IPS-11a (cell line): Measurements from ENCODE around the gene SLC22A31.
"Not testable (repeated sequence)": the region's sequence is repeated elsewhere in the genome, so short reads cannot be mapped to it uniquely, and the experiment has no call there.

Experiments
- H3K4me3 ChIP-seq: one replicate; pipeline ENCODE4 v1.5.1; 2013; ENCODE audit warnings: low read depth, low read length, control low read depth

Gene SLC22A31

DNA sequence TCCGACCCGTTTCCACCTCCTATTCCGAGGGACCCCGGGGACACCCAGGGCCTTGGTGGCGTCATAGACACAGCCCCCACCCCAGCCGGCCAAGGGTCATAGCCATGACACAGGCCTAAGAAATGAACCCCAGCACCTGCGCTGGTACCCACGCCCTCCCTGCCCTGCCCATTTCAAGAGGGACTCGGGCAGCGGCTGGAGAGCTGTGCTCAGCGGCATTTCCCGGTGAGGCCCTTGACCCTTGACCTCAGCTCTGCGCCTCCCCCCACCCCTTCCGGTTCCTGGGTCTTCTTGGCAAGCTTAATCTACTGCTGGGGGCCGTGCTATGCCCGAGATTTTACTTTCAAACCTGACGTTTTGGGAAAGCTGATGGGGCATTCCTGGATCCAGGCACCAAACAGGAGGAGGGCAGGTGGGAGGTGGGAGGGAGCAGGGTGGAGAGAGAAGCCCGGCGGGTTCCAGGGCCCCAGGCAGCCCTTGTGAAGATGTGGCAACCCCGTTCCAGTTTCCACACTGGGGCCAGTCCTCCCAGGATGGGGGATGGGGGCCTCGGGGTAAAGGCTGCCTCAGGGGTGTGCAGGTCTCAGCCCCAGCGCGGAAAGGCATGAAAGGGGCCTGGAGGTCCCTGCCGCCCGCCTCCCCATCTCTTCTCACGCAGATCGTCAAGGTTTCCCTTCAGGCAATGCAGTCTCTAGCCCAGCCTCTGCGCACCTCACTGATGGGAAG, at the start of gene SLC22A31:
Gene SLC22A31 (minus strand): TSS at position 414 of the 726 bp plus-strand sequence. CDS start 36 bp downstream, at position 378.
- peak within 1 kb of the TSS; percentile 53 for H3K4me3 ChIP-seq

DNA sequence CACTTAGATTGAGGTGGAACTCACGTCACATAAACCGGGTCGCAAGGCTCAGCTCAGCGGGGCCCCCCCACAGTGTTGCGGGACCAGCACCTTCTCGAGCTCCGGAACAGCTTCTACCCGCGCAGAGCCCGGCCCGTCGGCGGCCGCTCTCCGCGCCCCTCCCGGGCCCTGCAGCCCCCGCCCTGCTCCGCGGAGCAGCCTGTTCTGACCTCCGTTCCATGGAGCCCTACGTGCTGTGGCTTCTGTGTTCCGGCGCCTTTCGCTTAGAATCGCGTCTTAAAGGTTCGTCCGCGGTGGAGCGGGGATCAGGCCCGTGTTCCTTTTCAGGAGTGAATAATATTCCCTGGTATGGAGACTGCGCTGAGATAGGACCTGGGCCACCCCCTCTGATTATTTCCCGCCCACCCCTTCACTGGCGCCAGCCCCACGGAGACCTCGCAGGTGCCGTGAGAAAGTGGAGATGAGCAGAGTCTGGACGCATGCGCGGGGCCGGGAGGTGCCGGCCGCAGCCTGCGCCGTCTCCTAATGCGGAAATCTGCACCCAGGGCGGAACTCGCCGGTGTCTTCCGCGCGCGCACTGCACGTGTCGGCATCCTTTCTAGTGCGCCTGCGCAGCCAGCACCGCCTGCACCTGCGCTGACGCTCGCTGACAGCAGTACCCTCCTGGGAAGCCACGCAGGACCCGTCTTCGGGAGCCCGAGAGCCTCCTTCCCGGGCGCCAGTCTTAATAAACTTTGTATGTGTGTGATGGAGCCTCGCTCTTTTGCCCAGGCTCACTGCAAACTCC, 48.1 kb upstream of the SLC22A31 start:
- H3K4me3 ChIP-seq: peak overlapping the region; percentile 24

DNA sequence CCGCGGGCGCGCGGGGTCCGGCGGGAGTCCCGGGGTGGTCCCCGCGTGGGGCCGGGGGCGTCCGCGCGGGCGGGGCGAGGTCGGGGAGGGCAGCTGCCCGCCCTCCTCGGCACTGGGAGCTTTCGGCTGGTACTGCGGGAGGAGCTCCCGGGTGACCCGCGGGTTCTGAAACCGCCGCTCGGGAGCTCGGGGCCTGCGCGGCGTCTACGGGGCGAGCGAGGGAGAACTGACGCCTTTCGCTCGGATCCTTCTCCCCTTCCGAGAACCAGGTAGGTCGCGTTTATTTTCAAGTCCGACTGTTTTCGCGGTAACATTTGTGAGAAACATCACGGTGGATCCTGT, 47.4 kb upstream of the SLC22A31 start:
- H3K4me3 ChIP-seq: peak overlapping the region; percentile 24

DNA sequence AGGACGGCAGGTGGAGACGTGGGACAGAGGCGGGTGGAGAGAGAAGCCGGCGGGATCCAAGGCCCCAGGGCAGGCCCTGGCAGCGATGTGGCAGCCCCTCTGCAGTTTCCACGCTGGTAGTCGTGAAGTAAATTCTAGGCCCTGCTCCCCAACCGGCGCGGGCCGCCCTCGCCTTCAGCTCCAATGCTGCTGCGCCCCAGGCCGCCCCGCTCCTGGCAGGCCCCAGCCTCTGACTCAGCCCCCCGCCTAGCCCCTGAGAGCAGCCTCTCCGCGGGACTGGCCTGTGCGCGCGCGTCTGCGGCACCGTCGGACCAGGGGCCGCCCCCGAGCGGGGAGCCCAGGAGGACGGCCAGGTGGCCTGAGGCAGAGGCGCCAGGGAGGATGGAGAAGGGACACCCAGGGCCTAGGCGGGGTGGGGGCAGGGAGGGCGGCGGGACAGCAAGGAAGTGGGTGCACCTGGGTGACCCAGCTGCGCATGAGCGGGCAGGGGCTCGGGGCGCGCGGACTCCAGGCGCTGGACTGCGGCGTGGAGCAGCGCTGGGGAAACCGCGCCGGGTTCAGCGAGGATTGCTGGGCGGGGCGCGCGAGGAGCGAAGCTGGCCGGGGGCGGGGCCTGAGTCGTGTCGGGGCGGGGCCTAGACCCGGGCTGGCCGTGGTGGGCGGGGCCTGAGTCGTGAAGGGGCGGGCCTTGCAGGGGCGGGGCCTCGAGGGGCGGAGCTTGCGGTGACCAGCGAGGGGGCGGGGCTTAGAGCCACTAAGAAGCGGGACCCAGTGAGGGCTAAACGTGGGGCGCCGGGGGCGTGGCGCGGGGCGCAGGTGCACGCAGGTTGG, 46.8 kb upstream of the SLC22A31 start:
- H3K4me3 ChIP-seq: peak overlapping the region; percentile 30

DNA sequence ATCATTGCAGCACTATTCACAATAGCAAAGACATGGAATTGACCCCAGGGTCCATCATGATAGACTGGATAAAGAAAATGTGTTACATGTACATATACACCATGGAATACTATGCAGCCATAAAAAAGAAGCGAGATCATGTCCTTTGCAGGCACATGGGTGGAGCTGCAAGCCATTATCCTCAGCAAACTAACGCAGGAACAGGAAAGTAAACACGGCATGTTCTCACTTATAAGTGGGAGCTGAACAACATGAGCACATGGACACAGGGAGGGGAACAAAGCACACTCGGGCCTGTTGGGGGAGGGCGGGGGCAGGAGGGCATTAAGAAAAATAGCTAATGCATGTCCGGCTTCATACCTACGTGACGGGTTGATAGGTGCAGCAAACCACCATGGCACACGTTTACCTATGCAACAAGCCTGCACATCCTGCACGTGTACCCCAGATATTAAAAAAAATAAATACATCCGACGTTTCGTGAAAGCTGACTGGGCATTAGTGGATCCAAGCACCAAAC, 46.1 kb upstream of the SLC22A31 start:
- H3K4me3 ChIP-seq: peak overlapping the region; percentile 30

DNA sequence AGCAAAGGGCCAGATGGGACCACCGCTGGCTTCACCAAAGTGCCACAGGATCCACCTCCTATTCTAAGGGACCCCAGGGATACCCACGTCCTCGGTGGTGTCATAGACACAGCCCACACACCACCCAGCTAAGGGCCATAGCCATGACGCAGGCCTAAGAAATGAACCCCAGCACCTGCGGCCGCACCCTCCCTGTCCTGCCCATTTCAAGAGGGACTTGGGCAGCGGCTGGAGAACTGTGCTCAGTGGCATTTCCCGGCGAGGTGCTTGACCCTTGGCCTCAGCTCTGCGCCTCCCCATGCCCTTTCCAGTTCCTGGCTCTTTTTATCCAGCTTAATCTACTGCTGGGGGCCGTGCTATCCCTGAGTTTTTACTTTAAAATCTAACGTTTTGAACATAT, 44.4 kb upstream of the SLC22A31 start:
- no peak overlapping the region for H3K4me3 ChIP-seq

DNA sequence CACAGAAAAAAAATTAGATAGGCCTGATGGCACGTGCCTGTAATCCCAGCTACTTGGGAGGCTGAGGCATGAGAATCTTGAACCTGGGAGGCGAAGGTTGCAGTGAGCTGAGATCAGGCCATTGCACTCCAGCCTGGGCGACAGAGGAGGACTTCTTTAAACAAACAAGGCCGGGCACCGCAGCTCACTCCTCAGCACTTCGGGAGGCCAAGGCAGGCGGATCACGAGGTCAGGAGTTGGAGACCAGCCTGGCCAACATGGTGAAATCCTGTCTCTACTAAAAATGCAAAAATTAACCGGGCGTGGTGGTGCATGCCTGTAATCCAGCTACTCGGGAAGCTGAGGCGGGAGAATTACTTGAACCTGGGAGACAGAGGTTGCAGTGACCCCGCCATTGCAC, 43.9 kb upstream of the SLC22A31 start:
- not testable (repeated sequence) for H3K4me3 ChIP-seq

DNA sequence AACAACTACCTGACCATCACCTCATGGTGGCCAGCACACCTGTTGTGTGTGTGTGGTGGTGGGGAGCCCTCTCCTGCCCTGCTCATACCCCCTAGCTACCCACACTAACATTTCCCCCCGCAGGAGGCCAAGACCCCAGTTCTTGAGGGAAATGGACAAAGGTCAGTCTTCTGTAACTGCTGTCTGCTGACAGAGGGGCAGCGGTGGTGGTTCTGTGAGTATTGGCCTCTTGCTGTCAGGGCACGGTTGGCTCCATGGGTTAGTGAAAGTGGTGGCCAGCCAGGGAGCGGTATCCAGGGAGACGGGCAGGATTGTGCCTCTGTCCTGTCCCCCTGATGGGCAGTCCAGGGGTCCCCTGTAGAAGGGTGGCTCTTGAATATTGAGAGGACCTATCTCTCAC, 43.3 kb upstream of the SLC22A31 start:
- H3K4me3 ChIP-seq: no peak overlapping the region

DNA sequence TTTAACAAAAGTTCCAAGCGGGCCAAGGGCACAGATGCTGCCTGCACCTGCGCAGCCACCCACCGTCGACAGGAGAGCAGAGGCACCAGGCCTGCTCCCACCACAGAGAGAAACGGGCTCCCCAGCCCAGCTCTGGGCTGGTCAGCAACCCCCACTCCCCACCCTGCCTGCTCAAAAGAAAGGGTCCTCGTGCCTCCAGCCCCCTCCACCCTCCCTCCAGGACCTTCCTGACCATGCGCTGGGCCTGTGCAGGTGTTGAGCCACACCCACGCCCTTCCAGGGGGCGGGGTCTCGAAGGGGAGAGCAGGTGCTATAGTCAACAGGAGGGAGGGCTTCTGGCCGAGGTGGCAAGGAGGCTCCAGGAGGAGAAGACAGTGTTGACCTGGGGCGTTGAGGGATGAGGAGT, 42.5 kb upstream of the SLC22A31 start:
- no peak overlapping the region for H3K4me3 ChIP-seq

DNA sequence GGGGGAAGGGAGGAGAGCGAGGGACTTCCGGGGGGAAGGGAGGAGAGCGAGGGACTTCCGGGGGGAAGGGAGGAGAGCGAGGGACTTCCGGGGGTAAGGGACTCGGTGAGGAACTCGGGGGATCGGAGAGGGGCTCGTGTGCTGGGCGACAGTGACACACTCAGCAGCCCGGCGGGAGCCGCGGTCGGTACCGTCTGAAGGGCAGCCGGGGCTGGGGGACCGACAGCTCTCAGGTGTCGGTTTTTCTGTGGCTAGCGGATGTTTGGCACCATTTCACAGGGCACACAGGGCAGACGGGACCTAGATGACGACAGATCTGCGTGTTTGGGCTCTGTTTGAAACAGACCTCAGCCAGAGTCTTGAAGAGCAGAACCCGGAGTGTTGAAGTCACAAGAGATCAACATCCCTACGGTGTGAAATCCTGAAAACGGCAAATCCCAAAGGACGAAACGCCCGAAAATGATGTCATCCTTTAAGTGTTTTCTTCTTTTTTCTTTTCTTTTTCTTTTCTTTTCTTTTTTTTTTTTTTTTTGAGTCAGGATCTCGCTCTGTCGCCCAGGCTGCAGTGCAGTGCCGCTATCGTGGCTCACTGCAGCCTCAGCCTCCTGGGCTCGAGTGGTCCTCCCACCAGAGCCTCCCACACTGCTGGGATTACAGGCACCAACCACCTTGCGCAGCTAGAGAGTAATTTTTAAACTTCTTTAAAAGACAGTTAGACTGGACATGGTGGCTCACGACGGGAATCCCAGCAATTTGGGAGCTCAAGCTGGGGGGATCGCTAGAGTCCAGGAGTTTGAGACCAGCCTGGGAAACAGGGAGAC, 41.1 kb upstream of the SLC22A31 start:
- peak overlapping the region; percentile 89 for H3K4me3 ChIP-seq

DNA sequence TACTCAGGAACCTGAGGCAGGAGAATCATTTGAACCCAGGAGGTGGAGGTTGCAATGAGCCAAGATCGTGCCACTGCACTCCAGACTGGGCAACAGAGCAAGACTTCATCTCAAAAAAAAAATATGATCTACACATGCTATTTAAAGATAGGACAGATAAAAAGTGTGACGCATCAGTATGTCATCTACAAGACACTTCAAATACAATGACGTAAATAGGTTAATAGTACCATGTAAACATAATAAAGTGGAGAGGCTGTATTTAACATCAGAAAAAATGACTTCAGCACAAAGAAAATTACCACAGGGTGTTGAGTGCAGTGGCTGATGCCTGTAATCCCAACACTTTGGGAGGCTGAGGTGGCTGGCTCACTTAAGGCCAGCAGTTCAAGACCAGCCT, 37.4 kb upstream of the SLC22A31 start:
- H3K4me3 ChIP-seq: no peak overlapping the region

DNA sequence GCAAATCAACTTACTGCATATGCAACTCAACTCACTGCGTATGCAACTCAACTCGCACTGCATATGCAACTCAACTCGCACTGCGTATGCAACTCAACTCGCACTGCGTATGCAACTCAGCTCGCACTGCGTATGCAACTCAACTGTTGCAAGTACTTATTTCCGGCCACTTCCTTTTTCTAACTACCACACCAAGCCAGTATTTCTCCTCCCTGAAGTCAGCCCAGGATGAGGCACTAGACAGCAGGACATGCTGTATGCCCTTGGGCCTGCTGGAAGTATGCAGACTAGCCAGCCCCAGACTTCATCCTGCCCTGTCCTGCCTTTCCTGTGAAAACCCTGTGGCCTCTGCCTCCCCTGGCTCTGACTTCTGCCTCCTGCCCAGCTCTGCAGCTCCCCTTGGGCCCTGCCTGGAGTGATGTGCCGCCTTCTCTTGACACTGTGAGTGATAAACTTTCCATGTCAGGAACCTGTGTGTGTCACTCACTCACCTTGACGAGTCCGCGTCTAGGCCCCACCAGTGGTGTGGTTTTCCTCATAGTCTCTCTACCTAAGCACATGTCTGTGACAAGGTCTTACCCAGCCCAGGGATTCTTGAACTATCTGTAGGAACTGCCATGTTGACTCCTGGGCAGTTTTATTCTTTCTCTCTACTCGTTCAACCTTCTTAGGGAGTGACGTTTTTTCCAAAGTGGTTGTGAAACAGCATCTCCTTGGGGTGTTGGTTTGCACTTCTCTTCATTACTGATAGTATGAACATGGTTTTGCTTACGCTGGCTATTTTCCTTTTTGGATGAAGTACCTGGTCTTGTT, 33.5 kb upstream of the SLC22A31 start:
- no peak overlapping the region for H3K4me3 ChIP-seq

DNA sequence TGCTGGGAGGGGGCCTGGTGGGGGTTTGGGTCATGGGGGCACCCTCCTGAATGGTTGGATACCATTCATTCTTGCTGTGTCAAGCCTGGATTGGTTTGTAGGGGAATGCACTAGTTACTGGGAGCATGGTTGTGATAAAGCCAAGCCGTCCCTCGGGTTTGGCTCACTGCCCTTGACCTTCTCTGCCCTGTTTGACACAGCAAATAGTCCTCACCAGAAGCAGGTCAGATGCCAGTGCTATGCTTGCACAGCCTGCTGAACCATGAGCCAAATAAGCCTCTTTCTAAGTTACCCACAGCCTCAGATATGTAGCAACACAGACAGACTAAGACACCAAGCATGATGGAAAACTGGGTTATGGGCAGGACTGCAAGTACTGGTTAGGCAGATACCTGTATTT, 31.8 kb upstream of the SLC22A31 start:
- no peak overlapping the region for H3K4me3 ChIP-seq

DNA sequence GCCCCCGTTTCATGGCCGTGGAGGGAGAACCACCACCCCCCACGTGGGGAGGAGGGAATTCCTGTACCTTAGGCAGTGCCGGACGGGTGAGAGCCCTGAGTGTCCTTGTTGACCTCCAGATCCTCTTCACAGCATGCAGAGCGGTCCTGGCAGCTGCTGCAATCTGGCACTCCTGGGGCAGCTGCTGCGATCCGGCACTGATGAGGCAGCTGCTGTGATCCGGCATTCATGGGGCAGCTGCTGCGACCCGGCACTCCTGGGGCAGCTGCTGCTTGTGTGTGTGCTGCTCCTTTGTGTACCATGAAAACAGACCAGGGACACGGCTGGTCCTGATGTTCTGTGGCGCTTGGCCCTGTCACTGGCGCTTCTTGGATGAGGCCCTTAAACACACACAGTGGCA, 29.9 kb upstream of the SLC22A31 start:
- H3K4me3 ChIP-seq: no peak overlapping the region

DNA sequence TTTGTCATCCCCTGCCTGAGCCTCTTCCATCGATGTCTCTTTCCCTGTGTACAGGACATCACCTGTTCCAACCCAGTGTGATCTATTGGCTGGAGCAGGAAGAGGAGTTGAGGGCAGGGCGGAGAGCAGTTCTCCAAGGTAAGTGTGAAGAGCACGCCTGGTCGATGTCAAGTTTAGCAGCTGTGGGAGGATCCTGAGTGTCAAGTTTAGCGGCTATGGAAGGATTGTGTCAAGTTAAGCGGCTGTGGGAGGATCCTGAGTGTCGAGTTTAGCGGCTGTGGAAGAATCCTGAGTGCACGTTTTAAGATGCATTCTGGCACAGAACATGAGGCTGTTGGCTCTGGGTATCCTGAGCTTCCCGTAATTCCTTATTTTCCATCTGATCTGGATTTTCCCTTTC, 24.3 kb upstream of the SLC22A31 start:
- no peak overlapping the region for H3K4me3 ChIP-seq

DNA sequence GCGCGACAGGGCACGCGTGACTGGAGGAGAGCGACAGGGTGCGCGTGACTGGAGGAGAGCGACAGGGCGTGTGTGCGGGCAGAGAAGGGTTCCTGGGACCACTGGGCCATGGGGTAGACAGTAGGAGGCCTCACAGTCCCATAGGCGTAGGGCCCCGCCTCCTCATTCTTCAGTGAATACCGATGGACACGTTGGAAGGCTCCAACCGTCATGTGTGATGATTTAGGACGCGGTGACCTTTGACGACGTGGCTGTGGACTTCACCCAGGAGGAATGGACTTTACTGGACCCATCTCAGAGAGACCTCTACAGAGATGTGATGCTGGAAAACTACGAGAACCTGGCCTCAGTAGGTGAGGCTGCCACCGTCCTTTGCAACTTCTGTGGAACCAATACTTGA, 22.6 kb upstream of the SLC22A31 start:
- no peak overlapping the region for H3K4me3 ChIP-seq

DNA sequence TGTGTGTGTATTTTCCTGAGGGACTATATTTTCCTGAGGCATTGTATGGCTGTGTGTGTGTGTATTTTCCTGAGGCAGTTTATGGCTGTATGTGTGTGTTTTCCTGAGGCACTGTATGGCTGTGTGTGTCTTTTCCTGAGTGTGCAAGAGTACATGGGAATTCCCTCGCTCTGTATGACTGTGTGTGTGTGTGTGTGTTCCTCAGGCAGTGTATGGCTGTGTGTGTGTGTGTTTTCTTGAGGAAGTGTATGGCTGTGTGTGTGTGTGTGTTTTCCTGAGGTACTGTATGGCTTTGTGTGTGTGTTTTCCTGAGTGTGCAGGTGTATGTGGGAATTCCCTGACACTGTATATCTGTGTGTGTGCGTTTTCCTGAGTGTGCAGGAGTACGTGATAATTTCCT, 21.3 kb upstream of the SLC22A31 start:
- H3K4me3 ChIP-seq: no peak overlapping the region

DNA sequence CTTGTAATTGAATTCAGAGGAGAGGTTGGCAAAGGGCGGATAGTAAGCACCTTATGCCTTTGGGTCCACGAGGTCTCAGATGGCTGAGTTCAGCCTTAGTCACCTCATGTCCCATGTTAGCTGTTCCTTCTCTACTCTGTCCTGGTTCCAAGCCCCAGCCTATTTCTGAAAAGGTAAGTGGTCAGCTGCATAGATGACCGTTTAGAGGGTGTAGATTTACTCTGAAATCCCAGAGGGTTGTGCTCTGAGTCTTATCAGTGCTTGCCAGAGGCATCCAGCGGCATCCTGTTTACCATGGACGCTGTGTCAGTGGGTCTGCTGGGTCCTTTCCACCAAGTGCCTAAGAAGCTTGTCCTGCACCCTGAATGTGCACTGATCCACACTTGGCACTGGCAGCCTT, 19.0 kb upstream of the SLC22A31 start:
- H3K4me3 ChIP-seq: no peak overlapping the region

DNA sequence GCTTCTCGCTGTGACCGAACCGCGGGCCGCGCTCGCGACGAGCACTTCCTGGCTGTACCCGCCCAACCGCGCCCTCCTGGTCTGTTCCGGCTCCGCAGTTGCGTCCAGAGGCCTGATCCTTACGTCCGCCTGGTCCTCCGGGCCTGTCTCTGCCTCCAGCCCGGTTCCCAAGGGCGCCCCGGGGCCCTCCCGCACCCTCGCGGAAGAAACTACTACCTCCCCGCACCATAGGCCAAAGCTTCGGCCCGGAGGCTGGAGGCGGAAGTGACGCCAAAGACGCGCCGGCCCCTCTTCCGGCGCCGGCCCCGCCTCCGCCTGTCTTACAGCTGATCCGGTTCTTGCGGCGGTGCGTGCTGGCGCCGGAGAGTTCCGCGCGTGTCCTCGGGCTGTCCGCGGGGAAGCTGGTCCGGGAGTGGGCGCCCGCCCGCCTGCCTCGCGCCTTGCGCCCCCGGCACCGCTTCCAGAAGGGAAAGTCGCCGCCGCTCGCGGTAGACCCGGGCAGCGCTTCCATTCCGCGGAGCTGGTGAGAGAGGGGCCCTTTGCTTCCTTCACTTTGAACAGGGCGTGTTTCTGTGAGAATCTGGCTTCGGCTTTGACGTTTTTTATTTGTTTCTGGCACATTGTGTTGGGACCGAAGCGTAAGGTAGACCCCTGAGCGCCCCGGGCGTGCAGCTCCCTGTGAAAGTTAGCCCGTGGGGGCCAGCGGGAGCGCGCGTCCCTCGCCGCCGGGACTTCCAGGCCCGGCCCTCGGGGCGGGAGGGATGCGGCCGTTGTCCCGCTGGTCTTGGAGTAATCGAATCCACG, 17.3 kb upstream of the SLC22A31 start, which contains the start of gene ZNF778:
Gene ZNF778 (plus strand): TSS at position 316 of the 804 bp plus-strand sequence. CDS start 3,425 bp downstream, outside the sequence.
- H3K4me3 ChIP-seq: peak within 1 kb of the TSS; percentile 89
